ENCODE measurements around the gene YRDC. TPM values are rescaled to one million over a fixed set of nuclear protein-coding genes. Genes with fewer than 3 reads are reported as not detected.

Gene YRDC, protein sequence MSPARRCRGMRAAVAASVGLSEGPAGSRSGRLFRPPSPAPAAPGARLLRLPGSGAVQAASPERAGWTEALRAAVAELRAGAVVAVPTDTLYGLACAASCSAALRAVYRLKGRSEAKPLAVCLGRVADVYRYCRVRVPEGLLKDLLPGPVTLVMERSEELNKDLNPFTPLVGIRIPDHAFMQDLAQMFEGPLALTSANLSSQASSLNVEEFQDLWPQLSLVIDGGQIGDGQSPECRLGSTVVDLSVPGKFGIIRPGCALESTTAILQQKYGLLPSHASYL
- 10 to 100 TPM; 19.9 to 26.2 (median 24.4) TPM for total RNA-seq
- total RNA-seq (2013): 14.6 TPM

- intact Hi-C loops (cut with micrococcal nuclease): no loop called here
- TF ChIP-seq CTCF (IDR thresholded peaks at IDR 0.05): no peak
- H3K9me3 Mint-ChIP-seq: no peaks in the 10 kb centered on the region
- H3K27ac ChIP-seq (ENCODE audit: low read length): peak within 1 kb of the TSS; percentile 79
- H3K4me3 ChIP-seq (ENCODE audit: low read length): peak within 1 kb of the TSS; percentile 79
- H3K27me3 Mint-ChIP-seq (ENCODE audit: low read depth in 2 of 2): no peaks in the 10 kb centered on the region
- peaks cover 7% of the 10 kb centered on the region for H3K36me3 Mint-ChIP-seq
- peak; percentile 90 to 96 (median 92) for ATAC-seq
- WGBS (ENCODE audit: insufficient coverage): under 1% methylated on average over 95 of the region's 95 CpGs
- peaks cover 29% of the 10 kb centered on the region for H3K36me3 ChIP-seq (ENCODE audit: control insufficient read depth, insufficient read depth, low read length)
- H3K27me3 ChIP-seq (ENCODE audit: control insufficient read depth, insufficient read depth, low read length): no peaks in the 10 kb centered on the region
- H3K4me1 ChIP-seq (ENCODE audit: control insufficient read depth, insufficient read depth, low read length): peaks cover 20% of the 10 kb centered on the region
- H3K27ac Mint-ChIP-seq: peak within 1 kb of the TSS; percentile 91 to 98
- H3K4me1 Mint-ChIP-seq: peaks cover 24 to 28% of the 10 kb centered on the region in 2 donors
- no peaks in the 10 kb centered on the region for H3K9me3 ChIP-seq (ENCODE audit: control insufficient read depth, insufficient read depth, low read length)
- H3K4me3 Mint-ChIP-seq: peak within 1 kb of the TSS; percentile 98
- DNase-seq: peak; percentile 87 to 94
Measured at GRCh38 chr1:37807555-37808368, at the start of gene YRDC, which contains the start of gene C1orf122. Gene YRDC (minus strand): TSS chr1:37808208. CDS start chr1:37808180, 28 bp downstream. Gene C1orf122 (plus strand): TSS chr1:37807790. CDS start chr1:37808405, 615 bp downstream.

DNA sequence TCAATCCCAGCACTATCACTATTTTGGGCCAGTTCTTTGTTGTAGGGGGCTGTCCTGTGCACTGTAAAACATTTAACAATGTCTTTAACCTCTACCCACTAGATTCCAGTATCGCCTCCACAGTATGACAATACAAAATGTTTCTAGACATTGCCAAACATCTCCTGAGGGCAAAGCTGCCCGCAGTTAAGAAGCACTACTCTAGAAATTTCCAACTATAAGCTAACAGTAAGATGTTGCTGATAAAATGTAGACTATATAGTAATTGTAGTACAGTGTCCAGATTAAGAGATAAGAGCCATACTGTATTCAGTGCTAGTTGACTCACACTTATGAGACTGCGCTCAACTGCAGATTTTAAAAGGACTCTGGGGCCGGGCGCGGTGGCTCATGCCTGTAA is 46.4 kb upstream of the YRDC start:
- no peak for DNase-seq
- Histone ChIP-seq H3K36me3 (ENCODE audit: control insufficient read depth, insufficient read depth, low read length) (peaks cover 12% of the 10 kb centered on the region), H3K27me3 (ENCODE audit: control insufficient read depth, insufficient read depth, low read length) (no peaks in the 10 kb centered on the region), H3K9me3 (ENCODE audit: control insufficient read depth, insufficient read depth, low read length) (no peaks in the 10 kb centered on the region), H3K4me3 (ENCODE audit: low read length) (no peak overlapping the region), H3K4me1 (ENCODE audit: control insufficient read depth, insufficient read depth, low read length) (peaks cover 13% of the 10 kb centered on the region), H3K27ac (ENCODE audit: low read length) (no peak overlapping the region)
- H3K4me1 Mint-ChIP-seq: peaks cover 33 to 42% of the 10 kb centered on the region in 2 donors
- no peak for TF ChIP-seq CTCF (IDR thresholded peaks at IDR 0.05)
- intact Hi-C loops (cut with micrococcal nuclease): no loop called here
- H3K27me3 Mint-ChIP-seq (ENCODE audit: low read depth in 2 of 2): no peaks in the 10 kb centered on the region
- H3K27ac Mint-ChIP-seq: no peak overlapping the region
- ATAC-seq: no peak
- H3K9me3 Mint-ChIP-seq: no peaks in the 10 kb centered on the region
- 98% methylated on average over 5 of the region's 6 CpGs for WGBS (ENCODE audit: insufficient coverage)
- H3K4me3 Mint-ChIP-seq: no peak overlapping the region
- H3K36me3 Mint-ChIP-seq: peaks cover 6% of the 10 kb centered on the region

GRCh38 chr1:37853157-37853556 is 45.1 kb upstream of the YRDC start:
- Mint-ChIP-seq H3K27ac (peak overlapping the region in 1 of 2 donors; percentile 1), H3K36me3 (peaks cover 6% of the 10 kb centered on the region), H3K27me3 (ENCODE audit: low read depth in 2 of 2) (no peaks in the 10 kb centered on the region), H3K4me1 (peaks cover 22 to 33% of the 10 kb centered on the region in 2 donors), H3K4me3 (no peak overlapping the region), H3K9me3 (no peaks in the 10 kb centered on the region)
- DNase-seq (no peak), ATAC-seq (no peak)
- Histone ChIP-seq H3K27me3 (ENCODE audit: control insufficient read depth, insufficient read depth, low read length) (no peaks in the 10 kb centered on the region), H3K4me1 (ENCODE audit: control insufficient read depth, insufficient read depth, low read length) (peaks cover 6% of the 10 kb centered on the region), H3K27ac (ENCODE audit: low read length) (no peak overlapping the region), H3K36me3 (ENCODE audit: control insufficient read depth, insufficient read depth, low read length) (peaks cover 12% of the 10 kb centered on the region), H3K4me3 (ENCODE audit: low read length) (no peak overlapping the region), H3K9me3 (ENCODE audit: control insufficient read depth, insufficient read depth, low read length) (no peaks in the 10 kb centered on the region)
- TF ChIP-seq CTCF (IDR thresholded peaks at IDR 0.05): no peak
- intact Hi-C loops (cut with micrococcal nuclease): no loop called here

All from natural killer cell (primary cell).